Activated T-cell treated with anti-CD3 and anti-CD28 coated beads, Interleukin-2, amount 50 U/mL, for 24 hours (primary cell): Measurements from ENCODE around the gene MIEF2.
A peak's percentile ranks its signal among the peaks of the same experiment; 100 is the strongest.

Source experiments
- DNase-seq: peaks from one replicate; pipeline ENCODE4 v3.0.0-alpha.2; 2020
- H3K27ac Mint-ChIP-seq: 2 replicates; pipeline ENCODE4 v1.8.0; 2020; ENCODE audit warnings: mild to moderate bottlenecking, mixed read lengths
- H3K27me3 Mint-ChIP-seq: 2 replicates; pipeline ENCODE4 v1.8.0; 2020; ENCODE audit warnings: mixed read lengths
- H3K36me3 Mint-ChIP-seq: 2 replicates; pipeline ENCODE4 v1.8.0; 2020; ENCODE audit warnings: low read depth, mixed read lengths
- H3K4me1 Mint-ChIP-seq: 2 replicates; pipeline ENCODE4 v1.8.0; 2020; ENCODE audit warnings: low read depth, mixed read lengths
- H3K4me3 Mint-ChIP-seq: 2 replicates; pipeline ENCODE4 v1.8.0; 2020; ENCODE audit warnings: mild to moderate bottlenecking, moderate library complexity, mixed read lengths
- H3K9me3 Mint-ChIP-seq: 2 replicates; pipeline ENCODE4 v1.8.0; 2020; ENCODE audit warnings: mixed read lengths

The MIEF2 gene

GRCh38 chr17:18246880-18247612 lies 13.4 kb upstream of the MIEF2 start:
- Mint-ChIP-seq H3K4me1 (no peaks in the 10 kb centered on the region), H3K9me3 (no peaks in the 10 kb centered on the region), H3K27ac (peak overlapping the region; percentile 52), H3K36me3 (peaks cover 83% of the 10 kb centered on the region), H3K27me3 (no peaks in the 10 kb centered on the region), H3K4me3 (no peak overlapping the region)
- peak; percentile 65 for DNase-seq

- DNase-seq: no peak
- Mint-ChIP-seq H3K4me3 (no peak overlapping the region), H3K4me1 (no peaks in the 10 kb centered on the region), H3K36me3 (peaks cover 85% of the 10 kb centered on the region), H3K9me3 (no peaks in the 10 kb centered on the region), H3K27ac (no peak overlapping the region), H3K27me3 (no peaks in the 10 kb centered on the region)
Observed at GRCh38 chr17:18247613-18248001, 12.9 kb upstream of the MIEF2 start.

GRCh38 chr17:18248300-18248731 lies 12.1 kb upstream of the MIEF2 start:
- peaks cover 89% of the 10 kb centered on the region for H3K36me3 Mint-ChIP-seq
- no peaks in the 10 kb centered on the region for H3K4me1 Mint-ChIP-seq
- DNase-seq: peak; percentile 73
- no peaks in the 10 kb centered on the region for H3K27me3 Mint-ChIP-seq
- peak overlapping the region; percentile 71 for H3K27ac Mint-ChIP-seq
- no peaks in the 10 kb centered on the region for H3K9me3 Mint-ChIP-seq
- H3K4me3 Mint-ChIP-seq: no peak overlapping the region

GRCh38 chr17:18248811-18249210 lies 11.7 kb upstream of the MIEF2 start:
- no peaks in the 10 kb centered on the region for H3K4me1 Mint-ChIP-seq
- H3K27me3 Mint-ChIP-seq: no peaks in the 10 kb centered on the region
- H3K36me3 Mint-ChIP-seq: peaks cover 93% of the 10 kb centered on the region
- no peak for DNase-seq
- no peak overlapping the region for H3K27ac Mint-ChIP-seq
- no peak overlapping the region for H3K4me3 Mint-ChIP-seq
- H3K9me3 Mint-ChIP-seq: no peaks in the 10 kb centered on the region

GRCh38 chr17:18250259-18250658 lies 10.2 kb upstream of the MIEF2 start:
- no peaks in the 10 kb centered on the region for H3K4me1 Mint-ChIP-seq
- no peak overlapping the region for H3K4me3 Mint-ChIP-seq
- no peaks in the 10 kb centered on the region for H3K9me3 Mint-ChIP-seq
- no peaks in the 10 kb centered on the region for H3K27me3 Mint-ChIP-seq
- DNase-seq: no peak
- H3K27ac Mint-ChIP-seq: no peak overlapping the region
- peaks cover 98% of the 10 kb centered on the region for H3K36me3 Mint-ChIP-seq

- no peaks in the 10 kb centered on the region for H3K27me3 Mint-ChIP-seq
- H3K27ac Mint-ChIP-seq: no peak overlapping the region
- no peak overlapping the region for H3K4me3 Mint-ChIP-seq
- no peak for DNase-seq
- H3K36me3 Mint-ChIP-seq: peaks cover 98% of the 10 kb centered on the region
- no peaks in the 10 kb centered on the region for H3K4me1 Mint-ChIP-seq
- no peaks in the 10 kb centered on the region for H3K9me3 Mint-ChIP-seq
Observed at GRCh38 chr17:18250708-18251107, 9.8 kb upstream of the MIEF2 start.

GRCh38 chr17:18251204-18251603 lies 9.3 kb upstream of the MIEF2 start:
- H3K27ac Mint-ChIP-seq: no peak overlapping the region
- DNase-seq: no peak
- peaks cover 4% of the 10 kb centered on the region for H3K4me1 Mint-ChIP-seq
- H3K4me3 Mint-ChIP-seq: no peak overlapping the region
- H3K9me3 Mint-ChIP-seq: no peaks in the 10 kb centered on the region
- H3K27me3 Mint-ChIP-seq: no peaks in the 10 kb centered on the region
- H3K36me3 Mint-ChIP-seq: peaks cover 98% of the 10 kb centered on the region

GRCh38 chr17:18252160-18252559 lies 8.3 kb upstream of the MIEF2 start:
- no peak overlapping the region for H3K4me3 Mint-ChIP-seq
- H3K36me3 Mint-ChIP-seq: peaks cover 99% of the 10 kb centered on the region
- H3K9me3 Mint-ChIP-seq: no peaks in the 10 kb centered on the region
- no peaks in the 10 kb centered on the region for H3K27me3 Mint-ChIP-seq
- H3K4me1 Mint-ChIP-seq: peaks cover 11% of the 10 kb centered on the region
- H3K27ac Mint-ChIP-seq: no peak overlapping the region
- DNase-seq: no peak

- Mint-ChIP-seq H3K36me3 (peaks cover 92% of the 10 kb centered on the region), H3K27me3 (no peaks in the 10 kb centered on the region), H3K4me1 (peaks cover 18% of the 10 kb centered on the region), H3K4me3 (no peak overlapping the region), H3K9me3 (no peaks in the 10 kb centered on the region), H3K27ac (no peak overlapping the region)
- DNase-seq: no peak
Observed at GRCh38 chr17:18253187-18253884, 7.1 kb upstream of the MIEF2 start.

- Mint-ChIP-seq H3K27me3 (no peaks in the 10 kb centered on the region), H3K4me3 (no peak overlapping the region), H3K27ac (no peak overlapping the region), H3K9me3 (no peaks in the 10 kb centered on the region), H3K4me1 (peaks cover 23% of the 10 kb centered on the region), H3K36me3 (peaks cover 84% of the 10 kb centered on the region)
- no peak for DNase-seq
Observed at GRCh38 chr17:18253947-18254821, 6.3 kb upstream of the MIEF2 start.

GRCh38 chr17:18254888-18255649 lies 5.4 kb upstream of the MIEF2 start:
- no peak overlapping the region for H3K4me3 Mint-ChIP-seq

GRCh38 chr17:18256351-18256750 lies 4.1 kb upstream of the MIEF2 start:
- Mint-ChIP-seq H3K36me3 (peaks cover 62% of the 10 kb centered on the region), H3K4me3 (peak overlapping the region; percentile 18), H3K27ac (peak overlapping the region; percentile 31)

More at GRCh38 chr17:18254888-18255649, 5.4 kb upstream of the MIEF2 start:
- Mint-ChIP-seq H3K27ac (no peak overlapping the region), H3K4me1 (peaks cover 29% of the 10 kb centered on the region), H3K27me3 (no peaks in the 10 kb centered on the region), H3K9me3 (no peaks in the 10 kb centered on the region), H3K36me3 (peaks cover 75% of the 10 kb centered on the region)
- no peak for DNase-seq

GRCh38 chr17:18256776-18257175 lies 3.7 kb upstream of the MIEF2 start:
- peaks cover 38% of the 10 kb centered on the region for H3K4me1 Mint-ChIP-seq
- DNase-seq: no peak
- no peaks in the 10 kb centered on the region for H3K9me3 Mint-ChIP-seq
- H3K4me3 Mint-ChIP-seq: peak overlapping the region; percentile 98
- no peaks in the 10 kb centered on the region for H3K27me3 Mint-ChIP-seq
- H3K27ac Mint-ChIP-seq: peak overlapping the region; percentile 95
- H3K36me3 Mint-ChIP-seq: peaks cover 58% of the 10 kb centered on the region

More at GRCh38 chr17:18256351-18256750, 4.1 kb upstream of the MIEF2 start:
- H3K27me3 Mint-ChIP-seq: no peaks in the 10 kb centered on the region
- no peaks in the 10 kb centered on the region for H3K9me3 Mint-ChIP-seq
- peaks cover 33% of the 10 kb centered on the region for H3K4me1 Mint-ChIP-seq
- no peak for DNase-seq
